ENCODE results near the gene VAPA. TPM values are rescaled to one million over a fixed set of nuclear protein-coding genes. Genes with fewer than 3 reads are reported as not detected.

Gene VAPA
- total and polyA plus RNA-seq, 7 experiments from 2014 or later, result 109 to 278 (median 164) TPM

GRCh38 chr18:9958861-9959399, 45.1 kb downstream of the VAPA start:
- peaks cover 0 to 35% (median 18%) of the 10 kb centered on the region in 7 donors for H3K4me1 Mint-ChIP-seq
- no peak for ATAC-seq
- intact Hi-C loops (cut with micrococcal nuclease), result no loop called here
- H3K4me3 Mint-ChIP-seq, result no peak overlapping the region
- peaks cover 2 to 10% (median 4%) of the 10 kb centered on the region in 5 donors for H3K36me3 Mint-ChIP-seq
- CTCF ChIA-PET, result no interaction called here
- no peaks in the 10 kb centered on the region for H3K9me3 Mint-ChIP-seq
- H3K27ac Mint-ChIP-seq, result peak overlapping the region in 1 of 9 donors; percentile 24
- no peaks in the 10 kb centered on the region for H3K9me3 ChIP-seq (ENCODE audit: control insufficient read depth in 2 of 3, low read length in 3 of 3)
- H3K4me1 ChIP-seq (ENCODE audit: control insufficient read depth in 2 of 2, insufficient read depth in 2 of 2, low read length in 2 of 2), result no peaks in the 10 kb centered on the region
- H3K4me3 ChIP-seq (ENCODE audit: low read length), result no peak overlapping the region
- no peaks in the 10 kb centered on the region for H3K27me3 ChIP-seq (ENCODE audit: control insufficient read depth in 2 of 2, insufficient read depth in 2 of 2, low read length in 2 of 2)
- no peak for DNase-seq
- POLR2A ChIA-PET, result interaction anchor here (1.8 kb wide), 1 partner anchor 45 kb away, joined by 9 read pairs; the partner anchor contains the start of gene VAPA
- H3K27me3 Mint-ChIP-seq, result peaks cover 0 to 5% (median 0%) of the 10 kb centered on the region in 5 donors
- H3K27ac ChIP-seq (ENCODE audit: low read depth, low read length), result no peak overlapping the region
- peaks cover 2 to 10% (median 5%) of the 10 kb centered on the region in 3 experiments for H3K36me3 ChIP-seq (ENCODE audit: control insufficient read depth in 2 of 3, insufficient read depth in 3 of 3, low read length in 3 of 3)

GRCh38 chr18:9959564-9959963, 45.7 kb downstream of the VAPA start:
- intact Hi-C loops (cut with micrococcal nuclease), result no loop called here

DNA sequence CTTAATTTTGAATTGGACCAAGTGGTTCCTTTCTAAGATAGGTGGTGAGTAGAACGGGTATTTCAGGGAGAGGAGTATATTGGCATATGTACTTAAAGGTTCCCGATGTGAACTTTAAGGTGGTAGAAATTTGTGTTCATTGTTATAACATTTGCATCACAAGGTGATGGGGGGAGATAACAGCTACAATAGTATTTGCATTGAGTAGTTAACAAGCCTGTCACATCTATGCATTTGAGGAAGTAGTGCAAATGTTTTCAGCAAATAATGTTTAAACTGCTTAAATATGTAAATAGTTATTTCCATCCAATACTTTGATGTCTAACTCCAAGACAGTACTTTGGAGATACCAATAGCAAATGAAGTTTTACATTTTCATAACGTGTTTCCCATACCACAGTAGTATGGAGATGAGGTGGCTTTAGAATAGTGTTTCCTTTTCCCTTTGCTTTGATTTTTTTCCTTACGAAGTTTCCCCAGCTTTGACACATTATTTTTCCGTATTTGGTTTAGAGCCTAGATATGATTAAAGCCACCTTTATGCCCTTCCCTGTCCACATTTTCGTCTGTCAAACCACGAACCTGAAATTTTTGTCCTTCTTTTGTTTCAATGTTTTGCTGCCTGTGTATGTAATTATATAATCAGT, 46.6 kb downstream of the VAPA start:
- ChIA-PET POLR2A (interaction anchor here (0.8 kb wide), 1 partner anchor 581 kb away, joined by 8 read pairs; no protein-coding TSS in a partner anchor), CTCF (interaction anchor here (0.7 kb wide), 1 partner anchor 11 kb away, joined by 4 read pairs; no protein-coding TSS in a partner anchor)
- Mint-ChIP-seq H3K4me3 (no peak overlapping the region), H3K9me3 (no peaks in the 10 kb centered on the region), H3K27me3 (peaks cover 0 to 10% (median 0%) of the 10 kb centered on the region in 5 donors), H3K36me3 (peaks cover 0 to 6% (median 0%) of the 10 kb centered on the region in 5 donors), H3K4me1 (peaks cover 0 to 33% (median 22%) of the 10 kb centered on the region in 7 donors), H3K27ac (peak overlapping the region in 3 of 9 donors; percentile 40 to 76 (median 45))
- intact Hi-C loops (cut with micrococcal nuclease), result no loop called here
- H3K4me1 ChIP-seq (ENCODE audit: control insufficient read depth in 2 of 2, insufficient read depth in 2 of 2, low read length in 2 of 2), result no peaks in the 10 kb centered on the region
- H3K9me3 ChIP-seq (ENCODE audit: control insufficient read depth in 2 of 3, low read length in 3 of 3), result no peaks in the 10 kb centered on the region
- ATAC-seq, result no peak
- no peak for DNase-seq
- H3K27ac ChIP-seq (ENCODE audit: low read depth, low read length), result no peak overlapping the region
- no peak overlapping the region for H3K4me3 ChIP-seq (ENCODE audit: low read length)
- no peaks in the 10 kb centered on the region for H3K27me3 ChIP-seq (ENCODE audit: control insufficient read depth in 2 of 2, insufficient read depth in 2 of 2, low read length in 2 of 2)
- no peaks in the 10 kb centered on the region for H3K36me3 ChIP-seq (ENCODE audit: control insufficient read depth in 2 of 3, insufficient read depth in 3 of 3, low read length in 3 of 3)

More at GRCh38 chr18:9959564-9959963, 45.7 kb downstream of the VAPA start:
- Histone ChIP-seq H3K4me1 (ENCODE audit: control insufficient read depth in 2 of 2, insufficient read depth in 2 of 2, low read length in 2 of 2) (no peaks in the 10 kb centered on the region), H3K4me3 (ENCODE audit: low read length) (no peak overlapping the region), H3K27me3 (ENCODE audit: control insufficient read depth in 2 of 2, insufficient read depth in 2 of 2, low read length in 2 of 2) (no peaks in the 10 kb centered on the region), H3K36me3 (ENCODE audit: control insufficient read depth in 2 of 3, insufficient read depth in 3 of 3, low read length in 3 of 3) (peaks cover 0 to 4% (median 0%) of the 10 kb centered on the region in 3 experiments), H3K9me3 (ENCODE audit: control insufficient read depth in 2 of 3, low read length in 3 of 3) (no peaks in the 10 kb centered on the region), H3K27ac (ENCODE audit: low read depth, low read length) (no peak overlapping the region)
- ChIA-PET POLR2A (interaction anchor here (0.8 kb wide), 1 partner anchor 580 kb away, joined by 8 read pairs; no protein-coding TSS in a partner anchor), CTCF (no interaction called here)
- no peak for DNase-seq
- Mint-ChIP-seq H3K4me1 (peaks cover 0 to 33% (median 17%) of the 10 kb centered on the region in 7 donors), H3K9me3 (no peaks in the 10 kb centered on the region), H3K27me3 (peaks cover 0 to 8% (median 0%) of the 10 kb centered on the region in 5 donors), H3K36me3 (peaks cover 0 to 6% (median 0%) of the 10 kb centered on the region in 5 donors), H3K4me3 (no peak overlapping the region), H3K27ac (no peak overlapping the region)
- no peak for ATAC-seq

DNA sequence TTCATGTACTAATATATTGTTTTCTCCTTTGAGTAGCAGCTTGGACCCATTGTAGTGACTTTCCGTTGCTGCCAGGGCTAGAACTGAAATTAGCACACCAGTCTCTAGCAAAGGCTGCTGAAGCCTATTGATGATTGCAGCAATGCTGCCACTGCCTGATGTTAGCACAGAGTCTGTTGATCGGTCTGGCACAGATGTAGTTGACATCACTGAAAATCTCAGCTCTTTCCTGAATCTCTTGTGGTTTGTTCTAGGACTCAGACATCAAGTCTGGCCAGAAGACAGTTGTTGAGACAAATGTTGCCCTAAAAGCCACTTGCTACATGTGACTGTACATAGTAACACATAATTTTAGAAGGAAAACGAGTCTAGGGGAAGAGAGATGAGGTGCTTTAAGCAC, 47.2 kb downstream of the VAPA start:
- DNase-seq, result no peak
- Mint-ChIP-seq H3K27me3 (peaks cover 0 to 10% (median 0%) of the 10 kb centered on the region in 5 donors), H3K27ac (peak overlapping the region in 4 of 9 donors; percentile 2 to 67 (median 42)), H3K4me3 (peak overlapping the region in 1 of 10 donors; percentile 14), H3K9me3 (no peaks in the 10 kb centered on the region), H3K36me3 (peaks cover 0 to 2% (median 0%) of the 10 kb centered on the region in 5 donors), H3K4me1 (peaks cover 3 to 39% (median 27%) of the 10 kb centered on the region in 7 donors)
- Histone ChIP-seq H3K36me3 (ENCODE audit: control insufficient read depth in 2 of 3, insufficient read depth in 3 of 3, low read length in 3 of 3) (no peaks in the 10 kb centered on the region), H3K9me3 (ENCODE audit: control insufficient read depth in 2 of 3, low read length in 3 of 3) (no peaks in the 10 kb centered on the region), H3K4me1 (ENCODE audit: control insufficient read depth in 2 of 2, insufficient read depth in 2 of 2, low read length in 2 of 2) (no peaks in the 10 kb centered on the region), H3K27ac (ENCODE audit: low read depth, low read length) (no peak overlapping the region), H3K4me3 (ENCODE audit: low read length) (no peak overlapping the region), H3K27me3 (ENCODE audit: control insufficient read depth in 2 of 2, insufficient read depth in 2 of 2, low read length in 2 of 2) (no peaks in the 10 kb centered on the region)
- intact Hi-C loops (cut with micrococcal nuclease), result no loop called here
- CTCF ChIA-PET, result interaction anchor here (0.7 kb wide), 1 partner anchor 11 kb away, joined by 4 read pairs; no protein-coding TSS in a partner anchor
- peak; percentile 34 for ATAC-seq
- POLR2A ChIA-PET, result no interaction called here

- H3K4me3 ChIP-seq (ENCODE audit: low read length), result no peak overlapping the region
- Mint-ChIP-seq H3K9me3 (peaks cover 0 to 4% (median 0%) of the 10 kb centered on the region in 11 donors), H3K4me1 (peaks cover 6 to 39% (median 32%) of the 10 kb centered on the region in 7 donors), H3K36me3 (peaks cover 0 to 3% (median 0%) of the 10 kb centered on the region in 5 donors), H3K27ac (peak overlapping the region in 1 of 9 donors; percentile 34), H3K27me3 (peaks cover 30 to 40% (median 33%) of the 10 kb centered on the region in 5 donors), H3K4me3 (no peak overlapping the region)
- intact Hi-C loops (cut with micrococcal nuclease), result no loop called here
- CTCF ChIA-PET, result interaction anchor here (0.7 kb wide), 1 partner anchor 385 kb away, joined by 5 read pairs; no protein-coding TSS in a partner anchor
- H3K9me3 ChIP-seq (ENCODE audit: control insufficient read depth in 2 of 3, low read length in 3 of 3), result no peaks in the 10 kb centered on the region
- H3K27me3 ChIP-seq (ENCODE audit: control insufficient read depth in 2 of 2, insufficient read depth in 2 of 2, low read length in 2 of 2), result peaks cover 0 to 2% of the 10 kb centered on the region in 2 donors
- POLR2A ChIA-PET, result no interaction called here
- ATAC-seq (no peak), DNase-seq (no peak)
- no peak overlapping the region for H3K27ac ChIP-seq (ENCODE audit: low read depth, low read length)
- H3K36me3 ChIP-seq (ENCODE audit: control insufficient read depth in 2 of 3, insufficient read depth in 3 of 3, low read length in 3 of 3), result no peaks in the 10 kb centered on the region
- no peaks in the 10 kb centered on the region for H3K4me1 ChIP-seq (ENCODE audit: control insufficient read depth in 2 of 2, insufficient read depth in 2 of 2, low read length in 2 of 2)
Observed at GRCh38 chr18:9965711-9966624, 52.2 kb downstream of the VAPA start.
